Caco-2 (cell line): ENCODE results near the gene PRKCQ. TPM values are rescaled to one million over a fixed set of nuclear protein-coding genes. Genes with fewer than 3 reads are reported as not detected.
A peak's percentile ranks its signal among the peaks of the same experiment; 100 is the strongest.

ENCODE experiments used
- Bru-seq: library from RNA; stranded (reverse); fragments of 400-500 nt; gene quantifications from one replicate; lab custom pipeline; 2021; lab: Mats Ljungman, UMichigan
- BruChase-seq, 2 experiments: library from RNA; stranded (reverse); fragments of 400-500 nt; gene quantifications; one replicate each; lab custom pipeline; 2021; lab: Mats Ljungman, UMichigan
- BruUV-seq: library from RNA; stranded (reverse); fragments of 400-500 nt; replicated peaks from 2 replicates; lab custom pipeline; 2021; lab: Mats Ljungman, UMichigan
- CTCF ChIA-PET: fragments of 300-600 bp; sonication (Branson Sonifier 250); formaldehyde crosslinking; loops from one replicate; lab custom pipeline; 2022; ENCODE audit warnings: antibody characterized with exemption; lab: Charles Lee
- POLR2A ChIA-PET: fragments of 300-600 bp; sonication (Branson Sonifier 250); formaldehyde crosslinking; loops from one replicate; lab custom pipeline; 2022; ENCODE audit warnings: antibody characterized with exemption; lab: Charles Lee
- DNase-seq, 2 experiments: peaks; one replicate each; pipeline versions ENCODE4 v3.0.0 to v3.0.0-alpha.2; 2020 to 2022
- H3K27me3 ChIP-seq: replicated peaks from 2 replicates; pipeline ENCODE4 v1.6.0; 2011; ENCODE audit warnings: low read length; ENCODE audit not compliant: control insufficient read depth, insufficient read depth
- H3K36me3 ChIP-seq: 2 replicates; pipeline ENCODE4 v1.5.1; 2011; ENCODE audit warnings: low read length; ENCODE audit not compliant: control insufficient read depth, insufficient read depth
- H3K4me1 ChIP-seq: fragments of 250-450 bp; sonication (Bioruptor Pico); 2 replicates; pipeline ENCODE4 v1.5.1; 2020; ENCODE audit warnings: mild to moderate bottlenecking
- H3K4me3 ChIP-seq: 2 replicates; pipeline ENCODE4 v1.5.1; 2011; ENCODE audit warnings: low read depth, mild to moderate bottlenecking, control low read depth, low read length
- H3K9me3 ChIP-seq: fragments of 250-450 bp; sonication (Bioruptor Pico); 2 replicates; pipeline ENCODE4 v1.5.1; 2020; ENCODE audit warnings: mild to moderate bottlenecking, moderate library complexity
- H3K27ac Mint-ChIP-seq: one replicate; pipeline ENCODE4 v1.8.0; 2022; ENCODE audit warnings: mixed read lengths; ENCODE audit not compliant: unreplicated experiment
- H3K27me3 Mint-ChIP-seq: one replicate; pipeline ENCODE4 v1.8.0; 2022; ENCODE audit warnings: mixed read lengths; ENCODE audit not compliant: insufficient read depth, unreplicated experiment
- H3K36me3 Mint-ChIP-seq: one replicate; pipeline ENCODE4 v1.8.0; 2022; ENCODE audit warnings: mild to moderate bottlenecking, mixed read lengths; ENCODE audit not compliant: insufficient read depth, unreplicated experiment
- H3K4me1 Mint-ChIP-seq: one replicate; pipeline ENCODE4 v1.8.0; 2022; ENCODE audit warnings: low read depth, mixed read lengths; ENCODE audit not compliant: unreplicated experiment
- H3K4me3 Mint-ChIP-seq: one replicate; pipeline ENCODE4 v1.8.0; 2022; ENCODE audit warnings: mild to moderate bottlenecking, moderate library complexity, mixed read lengths; ENCODE audit not compliant: unreplicated experiment
- H3K9me3 Mint-ChIP-seq: one replicate; pipeline ENCODE4 v1.8.0; 2022; ENCODE audit warnings: mixed read lengths; ENCODE audit not compliant: unreplicated experiment
- CTCF ChIP-seq, 2 experiments: fragments of 200-600 bp in 1 of 2; IDR thresholded peaks; 1 replicate in 1 of 2; 2 replicates in 1 of 2; pipeline versions ENCODE4 v1.5.1 to v1.8.0; 2011 to 2022; ENCODE audit warnings: antibody characterized with exemption in 1 of 2, control low read depth in 1 of 2, inconsistent platforms in 1 of 2, low read depth in 1 of 2, low read length in 1 of 2, mild to moderate bottlenecking in 1 of 2, moderate library complexity in 1 of 2; ENCODE audit not compliant: insufficient read depth in 1 of 2, severe bottlenecking in 1 of 2, unreplicated experiment in 1 of 2
- intact Hi-C: fragments of 100-400 bp; cut with micrococcal nuclease; formaldehyde crosslinking; loops from one replicate; pipeline ENCODE4 v1.10.0; 2022; ENCODE audit not compliant: unreplicated experiment
- long read RNA-seq: library from polyadenylated mRNA; stranded (forward); transcript quantifications from one replicate; pipeline ENCODE4 v2.0.0, GENCODE V29; 2022
- total RNA-seq: library from RNA; stranded (reverse); gene quantifications from 2 replicates; pipeline ENCODE4 v1.2.3, GENCODE V29; 2022

PRKCQ gene
- total RNA-seq (1.5 and 2.4 TPM in 2 replicates), Bru-seq, nascent RNA (percentile 37 among the genes with signal in this experiment), BruChase-seq, experiment 1, labeled RNA remaining after a 2-hour chase (percentile 31 among the genes with signal in this experiment), BruChase-seq, experiment 2, labeled RNA remaining after a 6-hour chase (percentile 30 among the genes with signal in this experiment)
- long read RNA-seq, partial matches to known transcripts: 0 of 1 reads
- long read RNA-seq, other reads (novel, unspliced or antisense): 1 of 1 reads

GRCh38 chr10:6579904-6580278, at the start of gene PRKCQ:
PRKCQ (minus strand) TSS chr10:6580276; CDS start chr10:6515135, 65,141 bp downstream.
- BruUV-seq: no TSS peak
- intact Hi-C loops: loop anchor here (1.0 kb wide), 5 partner anchors 11 to 163 kb away; no protein-coding TSS in a partner anchor

GRCh38 chr10:6625428-6625827, 45.4 kb upstream of the PRKCQ start:
- DNase-seq: no peak
- Histone ChIP-seq H3K9me3 (no peaks in the 10 kb centered on the region), H3K27me3 (no peaks in the 10 kb centered on the region), H3K36me3 (no peaks in the 10 kb centered on the region), H3K4me1 (no peaks in the 10 kb centered on the region), H3K4me3 (no peak overlapping the region)
- no peak for TF ChIP-seq CTCF (IDR thresholded peaks at IDR 0.05; ENCODE audit: insufficient read depth in 1 of 2, low read depth in 1 of 2, low read length in 1 of 2, severe bottlenecking in 1 of 2, unreplicated experiment in 1 of 2)
- H3K9me3 Mint-ChIP-seq: no peaks in the 10 kb centered on the region
- peaks cover 22% of the 10 kb centered on the region for H3K27me3 Mint-ChIP-seq
- no peak overlapping the region for H3K27ac Mint-ChIP-seq
- H3K36me3 Mint-ChIP-seq: no peaks in the 10 kb centered on the region
- H3K4me3 Mint-ChIP-seq: no peak overlapping the region
- intact Hi-C loops: no loop called here
- ChIA-PET POLR2A (no interaction called here), CTCF (no interaction called here)
- BruUV-seq: no TSS peak
- H3K4me1 Mint-ChIP-seq: no peaks in the 10 kb centered on the region

More at GRCh38 chr10:6579904-6580278, at the start of gene PRKCQ:
- Histone ChIP-seq H3K36me3 (no peaks in the 10 kb centered on the region), H3K4me3 (peak within 1 kb of the TSS; percentile 76), H3K9me3 (no peaks in the 10 kb centered on the region), H3K4me1 (0 out of 2 replicates have a peak, but pooled peaks cover 3% of the 10 kb centered on the region), H3K27me3 (0 out of 2 replicates have a peak, but pooled peaks cover 1% of the 10 kb centered on the region)
- H3K36me3 Mint-ChIP-seq: peaks cover 5% of the 10 kb centered on the region
- ChIA-PET POLR2A (no interaction called here), CTCF (interaction anchor here (0.6 to 1.4 kb wide), 3 partner anchors 9 to 88 kb away, joined by 6 to 8 read pairs (median 7); no protein-coding TSS in a partner anchor)
- peaks cover 5% of the 10 kb centered on the region for H3K4me1 Mint-ChIP-seq
- peak within 1 kb of the TSS; percentile 93 for H3K4me3 Mint-ChIP-seq
- no peaks in the 10 kb centered on the region for H3K9me3 Mint-ChIP-seq
- peak in 1 of 2 experiments; percentile 54 for DNase-seq
- TF ChIP-seq CTCF (IDR thresholded peaks at IDR 0.05; ENCODE audit: insufficient read depth in 1 of 2, low read depth in 1 of 2, low read length in 1 of 2, severe bottlenecking in 1 of 2, unreplicated experiment in 1 of 2): no peak
- H3K27me3 Mint-ChIP-seq: peaks cover 15% of the 10 kb centered on the region
- peak within 1 kb of the TSS; percentile 83 for H3K27ac Mint-ChIP-seq

GRCh38 chr10:6624392-6624791, 44.3 kb upstream of the PRKCQ start:
- no peak overlapping the region for H3K4me3 Mint-ChIP-seq
- no peak overlapping the region for H3K27ac Mint-ChIP-seq
- Histone ChIP-seq H3K9me3 (no peaks in the 10 kb centered on the region), H3K4me1 (no peaks in the 10 kb centered on the region), H3K27me3 (no peaks in the 10 kb centered on the region), H3K36me3 (no peaks in the 10 kb centered on the region), H3K4me3 (no peak overlapping the region)
- H3K36me3 Mint-ChIP-seq: no peaks in the 10 kb centered on the region
- intact Hi-C loops: no loop called here
- peaks cover 22% of the 10 kb centered on the region for H3K27me3 Mint-ChIP-seq
- H3K9me3 Mint-ChIP-seq: no peaks in the 10 kb centered on the region
- no peaks in the 10 kb centered on the region for H3K4me1 Mint-ChIP-seq
- BruUV-seq: no TSS peak
- ChIA-PET CTCF (no interaction called here), POLR2A (no interaction called here)
- no peak for TF ChIP-seq CTCF (IDR thresholded peaks at IDR 0.05; ENCODE audit: insufficient read depth in 1 of 2, low read depth in 1 of 2, low read length in 1 of 2, severe bottlenecking in 1 of 2, unreplicated experiment in 1 of 2)
- no peak for DNase-seq
